GM19397 (cell line): Measurements from ENCODE around the gene APOL4.
"Not testable (repeated sequence)": the region's sequence is repeated elsewhere in the genome, so short reads cannot be mapped to it uniquely, and the experiment has no call there.

Source experiments
- ATAC-seq: cut with Tn5 transposase; IDR thresholded peaks from one replicate; pipeline ENCODE4 v1.9.1; 2021; ENCODE audit warnings: mild to moderate bottlenecking, moderate library complexity; ENCODE audit not compliant: unreplicated experiment

The APOL4 gene

DNA sequence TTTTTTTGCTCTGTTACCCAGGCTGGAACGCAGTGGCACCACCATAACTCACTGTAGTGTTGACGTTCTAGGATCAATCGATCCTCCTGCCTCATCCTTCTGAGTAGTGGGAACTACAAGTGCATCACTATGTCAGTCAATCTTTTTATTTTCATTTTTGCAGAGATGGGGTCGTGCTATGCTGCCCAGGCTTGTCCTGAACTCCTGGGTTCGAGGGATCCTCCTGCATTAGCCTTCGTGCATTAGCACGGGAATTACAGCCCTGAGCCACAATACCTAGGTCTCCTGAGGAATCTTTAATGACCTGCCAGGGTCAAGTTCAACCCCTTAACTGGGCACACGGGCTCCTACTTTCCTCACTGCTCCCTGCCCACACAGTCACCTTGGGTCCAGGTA lies 45.5 kb downstream of the APOL4 start:
- ATAC-seq, result no peak

- no peak for ATAC-seq
These were observed 45.9 kb downstream of the APOL4 start for GRCh38 chr22:36155702-36156101.

- no peak for ATAC-seq
These were observed 47.1 kb downstream of the APOL4 start for GRCh38 chr22:36154423-36154945.

DNA sequence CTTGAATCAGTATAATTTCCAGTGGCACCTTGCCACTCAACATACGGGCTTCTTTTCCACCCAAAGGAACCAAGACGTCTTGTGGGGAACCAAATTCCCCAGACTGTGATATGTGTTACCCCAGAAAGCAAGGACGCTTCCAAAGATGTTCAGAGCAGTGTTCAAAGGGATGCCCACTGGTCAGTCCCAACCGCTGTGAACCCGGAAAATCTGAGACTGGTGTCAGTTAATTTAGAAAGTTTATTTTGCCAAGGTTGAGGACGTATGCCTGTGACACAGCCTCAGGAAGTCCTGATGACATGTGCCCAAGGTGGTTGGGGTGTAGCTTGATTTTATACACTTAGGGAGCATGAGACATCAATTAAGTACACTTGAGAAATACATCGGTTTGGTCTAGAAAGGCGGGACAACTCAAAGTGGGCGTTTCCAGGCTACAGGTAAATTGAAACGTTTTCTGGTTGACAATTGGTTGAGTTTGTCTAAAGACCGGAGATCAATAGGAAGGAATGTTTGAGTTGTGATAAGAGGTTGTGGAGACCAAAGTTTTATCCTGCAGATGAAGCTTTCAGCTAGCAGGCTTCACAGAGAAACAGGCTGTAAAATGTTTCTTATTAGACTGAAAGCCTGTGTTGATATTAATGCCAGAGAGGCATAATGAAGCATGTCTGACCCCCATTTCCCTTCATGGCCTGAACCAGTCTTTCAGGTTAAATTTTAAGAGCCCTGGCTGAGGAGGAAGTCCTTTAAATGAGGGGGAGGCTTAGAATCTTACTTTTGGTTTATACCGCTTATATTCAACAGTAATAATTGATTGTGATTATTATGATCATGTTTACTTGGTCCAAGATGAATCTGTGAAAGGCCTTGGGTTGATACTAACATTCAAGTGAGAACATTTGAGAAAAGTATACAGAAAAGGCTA lies 47.8 kb downstream of the APOL4 start:
- no peak for ATAC-seq

DNA sequence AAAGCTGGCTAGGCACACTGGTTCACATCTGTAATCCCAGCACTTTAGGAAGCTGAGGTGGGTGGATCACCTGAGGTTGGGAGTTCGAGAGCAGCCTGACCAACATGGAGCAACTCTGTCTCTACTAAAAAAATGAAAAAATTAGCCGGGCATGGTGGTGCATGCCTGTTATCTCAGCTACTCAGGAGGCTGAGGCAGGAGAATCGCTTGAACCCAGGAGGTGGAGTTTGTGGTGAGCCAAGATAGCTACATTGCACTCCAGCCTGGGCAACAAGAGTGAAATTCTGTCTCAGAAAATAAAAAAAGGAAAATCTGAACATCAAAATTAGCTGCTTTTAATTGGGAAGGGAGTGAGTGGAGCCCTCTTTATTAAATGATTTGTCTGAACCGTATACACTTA lies 48.8 kb downstream of the APOL4 start:
- ATAC-seq, result not testable (repeated sequence)

DNA sequence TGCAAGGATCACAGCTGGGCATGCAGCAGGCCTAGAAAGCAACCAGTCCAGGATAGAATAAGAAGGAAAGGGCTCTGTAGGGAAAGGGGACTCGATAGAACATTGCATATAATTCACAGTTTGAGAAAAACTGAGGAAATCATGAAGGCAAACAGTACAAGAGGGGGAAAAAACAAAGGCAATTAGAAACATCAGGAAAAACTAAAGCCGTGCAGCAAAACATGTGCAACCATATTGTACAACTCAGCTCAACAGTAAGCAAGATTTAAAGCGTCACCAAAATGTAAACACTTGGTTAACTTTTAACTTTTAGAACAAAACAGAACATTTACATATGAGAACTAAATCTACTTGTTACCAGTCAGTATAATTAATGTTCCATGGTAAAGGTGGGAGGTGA lies 49.5 kb downstream of the APOL4 start:
- ATAC-seq, result no peak

DNA sequence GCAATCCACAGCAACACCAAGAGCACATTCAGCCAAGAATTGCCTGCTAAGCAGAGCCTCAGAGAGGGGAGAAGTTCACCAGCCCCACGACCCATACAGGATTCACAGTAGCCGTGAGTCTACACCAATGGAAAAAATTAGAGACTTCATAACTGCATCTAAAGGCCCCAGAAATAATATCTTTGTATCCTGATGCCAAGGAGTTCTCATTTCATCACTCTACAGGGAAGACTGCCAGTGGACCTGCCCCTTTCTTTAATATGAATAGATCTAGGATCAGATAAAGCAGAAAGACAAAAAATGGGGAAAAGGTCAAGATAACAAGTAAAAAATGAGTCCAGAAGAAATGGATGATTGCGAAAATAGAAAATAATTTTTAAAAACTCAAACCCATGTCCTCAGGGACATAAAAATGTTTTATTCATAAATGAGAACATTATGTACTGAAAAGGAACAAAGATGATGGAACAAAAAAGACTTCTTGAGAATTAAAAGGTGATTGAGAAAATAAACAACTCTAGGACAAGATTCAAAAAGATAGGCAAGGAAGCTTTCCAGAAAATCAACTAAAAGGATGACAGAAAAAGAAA lies 50.5 kb downstream of the APOL4 start:
- no peak for ATAC-seq

DNA sequence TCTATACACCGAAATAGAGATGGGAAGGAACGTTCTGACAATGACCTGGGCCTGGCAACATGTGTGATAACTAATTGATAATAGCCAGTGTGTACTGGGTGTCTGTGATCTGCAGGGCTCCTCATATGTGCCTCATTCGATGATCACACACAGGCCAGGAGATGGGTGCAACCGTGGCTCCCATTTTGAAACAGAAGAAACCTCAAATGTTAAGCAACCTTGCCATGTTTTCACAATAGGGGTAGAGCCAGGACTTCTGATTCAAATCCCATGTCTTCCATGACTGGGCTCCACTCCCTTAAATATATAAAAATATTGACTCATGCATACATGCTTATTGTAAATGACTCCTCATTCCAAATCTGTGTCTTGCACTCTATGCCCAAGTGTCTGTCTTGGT lies 52.2 kb downstream of the APOL4 start:
- ATAC-seq, result no peak

DNA sequence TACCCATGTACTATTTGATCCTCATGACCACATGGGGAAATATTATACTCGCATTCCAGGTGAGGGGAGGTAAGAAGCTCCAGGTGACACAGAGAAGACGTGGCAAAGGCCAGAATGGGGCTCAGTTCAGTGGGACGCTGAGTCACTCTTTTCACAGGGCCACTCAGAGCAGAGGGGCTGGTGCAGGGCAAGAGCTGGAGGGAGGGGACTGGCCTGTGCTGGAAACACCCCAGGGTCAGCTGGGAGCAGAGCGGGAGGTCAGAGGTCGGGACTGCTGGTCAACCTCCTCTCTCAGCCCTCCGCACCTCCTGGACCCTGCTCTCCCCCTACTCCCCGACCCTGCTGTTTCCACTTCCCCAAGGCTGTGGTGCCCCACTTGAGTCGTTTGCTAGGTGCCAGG lies 53.2 kb downstream of the APOL4 start:
- ATAC-seq, result no peak

DNA sequence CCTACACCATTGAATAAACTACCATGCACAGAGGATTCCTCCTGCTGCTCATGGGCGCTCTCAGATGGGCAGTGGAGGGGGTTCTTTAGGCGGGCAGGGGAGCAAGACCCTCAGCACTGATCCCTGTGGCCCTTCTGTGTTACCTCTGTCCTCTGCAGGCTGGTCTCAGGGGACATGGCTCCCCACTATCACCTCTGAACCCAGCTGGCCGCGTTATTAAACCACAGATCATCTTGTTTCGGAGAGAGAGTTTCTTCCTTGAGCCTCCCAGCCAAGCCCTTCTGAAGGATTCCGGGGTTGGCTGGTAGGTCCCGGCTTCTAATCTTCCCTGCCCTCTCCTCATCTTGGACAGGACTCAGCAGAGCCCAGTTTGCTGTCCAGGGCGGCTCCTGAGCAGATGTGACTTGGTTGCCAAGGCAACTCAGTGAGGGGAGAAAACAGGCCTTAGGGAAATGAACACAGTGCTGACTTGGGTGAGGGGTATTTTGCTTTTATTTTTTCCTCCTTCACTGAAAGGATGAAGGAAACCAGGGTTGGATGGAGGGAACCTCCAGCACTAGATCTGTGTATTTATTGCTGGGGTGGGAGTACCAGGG lies 54.3 kb downstream of the APOL4 start:
- no peak for ATAC-seq

- no peak for ATAC-seq
These were observed 55.7 kb downstream of the APOL4 start for GRCh38 chr22:36145881-36146280.

GRCh38 chr22:36144886-36145541 lies 56.6 kb downstream of the APOL4 start:
- ATAC-seq, result no peak

- no peak for ATAC-seq
These were observed 57.7 kb downstream of the APOL4 start for GRCh38 chr22:36143956-36144355.

DNA sequence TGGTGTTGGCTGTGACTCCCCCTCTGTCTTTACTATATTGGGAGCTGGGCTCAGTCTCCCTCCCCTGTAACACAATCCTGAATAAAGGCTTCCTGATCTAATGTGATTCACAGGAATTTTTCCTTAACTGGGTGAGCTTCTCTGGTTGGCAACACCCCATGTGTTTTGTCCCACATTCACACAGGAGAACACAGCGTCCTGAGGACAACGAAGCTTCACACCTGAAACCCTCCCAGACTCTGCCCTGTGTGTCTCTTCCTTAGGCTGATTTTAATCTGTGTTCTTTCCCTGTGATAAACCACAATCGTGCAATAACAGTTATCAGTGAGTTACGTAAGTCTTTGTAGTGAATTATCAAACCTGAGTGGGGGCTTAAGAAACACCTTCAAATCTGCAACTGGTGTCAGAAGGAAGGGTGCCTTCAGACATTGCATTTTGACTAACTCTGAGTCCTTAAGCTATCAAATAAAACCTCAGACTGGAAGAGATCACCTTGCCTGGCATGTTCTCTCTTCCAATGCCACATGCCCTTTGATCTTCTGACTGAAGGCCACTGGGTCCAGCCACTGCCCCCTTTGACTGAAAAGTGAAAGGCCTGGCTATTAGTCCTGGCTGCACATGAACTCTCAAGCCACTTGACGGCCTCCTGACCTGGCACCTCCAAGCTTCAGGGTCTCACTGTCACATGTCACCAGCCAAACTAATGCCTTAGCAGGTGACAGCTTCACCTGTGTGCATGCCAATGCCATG lies 58.4 kb downstream of the APOL4 start:
- ATAC-seq, result no peak

DNA sequence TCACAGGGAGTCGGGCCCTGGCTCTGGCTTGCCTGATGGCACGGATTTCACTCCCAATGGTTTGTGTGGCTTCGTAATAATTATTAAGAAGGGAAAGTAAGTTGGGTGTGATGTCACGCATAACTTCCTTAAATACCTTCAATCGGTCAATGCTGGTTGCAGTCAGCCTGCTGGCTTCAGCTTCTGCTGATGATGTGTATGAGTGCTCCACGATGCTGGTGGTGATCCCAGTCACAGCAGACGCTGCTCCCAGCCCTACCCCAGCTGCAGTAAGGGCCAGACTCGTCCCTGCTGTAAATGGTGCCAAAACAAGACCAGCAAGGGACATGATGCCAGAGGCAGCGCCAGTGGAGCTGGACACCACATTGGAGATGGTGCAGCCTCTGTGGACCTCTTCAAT lies 60.1 kb downstream of the APOL4 start:
- no peak for ATAC-seq
